WERI-Rb-1 (cell line): Measurements from ENCODE around the gene KAT6B.
"Not testable (repeated sequence)": the region's sequence is repeated elsewhere in the genome, so short reads cannot be mapped to it uniquely, and the experiment has no call there.

ENCODE experiments used
- DNase-seq: peaks from one replicate; pipeline ENCODE4 v3.0.0-alpha.2; 2020
- H3K27ac ChIP-seq: fragments of 250-450 bp; sonication (Bioruptor Pico); 2 replicates; pipeline ENCODE4 v1.5.1; 2020; ENCODE audit warnings: mild to moderate bottlenecking, moderate library complexity
- H3K27me3 ChIP-seq: fragments of 250-450 bp; sonication (Bioruptor Pico); 2 replicates; pipeline ENCODE4 v1.5.1; 2021; ENCODE audit warnings: mild to moderate bottlenecking, low read depth, moderate library complexity; ENCODE audit not compliant: insufficient read depth, severe bottlenecking
- H3K36me3 ChIP-seq: fragments of 250-450 bp; sonication (Bioruptor Pico); 2 replicates; pipeline ENCODE4 v1.5.1; 2020; ENCODE audit warnings: mild to moderate bottlenecking, moderate library complexity
- H3K4me3 ChIP-seq: 2 replicates; pipeline ENCODE4 v1.5.1; 2011; ENCODE audit warnings: low read depth, mild to moderate bottlenecking, control low read depth, low read length
- H3K9me3 ChIP-seq: fragments of 250-450 bp; sonication (Bioruptor Pico); 2 replicates; pipeline ENCODE4 v1.5.1; 2021; ENCODE audit warnings: mild to moderate bottlenecking, moderate library complexity; ENCODE audit not compliant: severe bottlenecking
- TF ChIP-seq, protein P1 (sequence below): IDR thresholded peaks from 2 replicates; pipeline ENCODE4 v1.5.1; 2011; ENCODE audit warnings: low read depth, mild to moderate bottlenecking, control low read depth, inconsistent platforms, low read length

Gene KAT6B

DNA sequence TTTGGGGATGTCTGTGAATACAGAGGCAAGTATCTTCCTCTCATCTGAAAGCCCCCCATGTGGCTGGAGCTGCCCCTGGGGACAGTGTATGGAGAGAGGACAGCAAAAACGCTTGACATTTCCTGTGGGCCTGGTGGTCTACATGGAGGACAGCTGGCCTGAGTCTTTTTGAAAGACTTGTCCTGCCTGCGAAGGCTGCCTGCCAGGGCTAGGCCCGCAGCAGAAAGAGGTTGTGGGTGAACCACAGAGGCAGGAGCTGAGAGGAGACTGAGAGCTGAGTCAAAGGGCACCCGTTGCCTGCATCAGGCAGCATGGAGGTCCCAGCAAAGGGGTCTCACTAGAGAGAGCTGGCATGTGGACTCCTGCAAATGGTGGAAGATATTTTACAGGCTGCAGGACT is 66.4 kb downstream of the KAT6B start:
- H3K27ac ChIP-seq, result no peak overlapping the region
- no peak for DNase-seq
- H3K27me3 ChIP-seq, result no peaks in the 10 kb centered on the region
- no peaks in the 10 kb centered on the region for H3K9me3 ChIP-seq
- no peaks in the 10 kb centered on the region for H3K36me3 ChIP-seq
- H3K4me3 ChIP-seq, result no peak overlapping the region
- TF ChIP-seq, protein P1, sequence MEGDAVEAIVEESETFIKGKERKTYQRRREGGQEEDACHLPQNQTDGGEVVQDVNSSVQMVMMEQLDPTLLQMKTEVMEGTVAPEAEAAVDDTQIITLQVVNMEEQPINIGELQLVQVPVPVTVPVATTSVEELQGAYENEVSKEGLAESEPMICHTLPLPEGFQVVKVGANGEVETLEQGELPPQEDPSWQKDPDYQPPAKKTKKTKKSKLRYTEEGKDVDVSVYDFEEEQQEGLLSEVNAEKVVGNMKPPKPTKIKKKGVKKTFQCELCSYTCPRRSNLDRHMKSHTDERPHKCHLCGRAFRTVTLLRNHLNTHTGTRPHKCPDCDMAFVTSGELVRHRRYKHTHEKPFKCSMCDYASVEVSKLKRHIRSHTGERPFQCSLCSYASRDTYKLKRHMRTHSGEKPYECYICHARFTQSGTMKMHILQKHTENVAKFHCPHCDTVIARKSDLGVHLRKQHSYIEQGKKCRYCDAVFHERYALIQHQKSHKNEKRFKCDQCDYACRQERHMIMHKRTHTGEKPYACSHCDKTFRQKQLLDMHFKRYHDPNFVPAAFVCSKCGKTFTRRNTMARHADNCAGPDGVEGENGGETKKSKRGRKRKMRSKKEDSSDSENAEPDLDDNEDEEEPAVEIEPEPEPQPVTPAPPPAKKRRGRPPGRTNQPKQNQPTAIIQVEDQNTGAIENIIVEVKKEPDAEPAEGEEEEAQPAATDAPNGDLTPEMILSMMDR, result no peak

DNA sequence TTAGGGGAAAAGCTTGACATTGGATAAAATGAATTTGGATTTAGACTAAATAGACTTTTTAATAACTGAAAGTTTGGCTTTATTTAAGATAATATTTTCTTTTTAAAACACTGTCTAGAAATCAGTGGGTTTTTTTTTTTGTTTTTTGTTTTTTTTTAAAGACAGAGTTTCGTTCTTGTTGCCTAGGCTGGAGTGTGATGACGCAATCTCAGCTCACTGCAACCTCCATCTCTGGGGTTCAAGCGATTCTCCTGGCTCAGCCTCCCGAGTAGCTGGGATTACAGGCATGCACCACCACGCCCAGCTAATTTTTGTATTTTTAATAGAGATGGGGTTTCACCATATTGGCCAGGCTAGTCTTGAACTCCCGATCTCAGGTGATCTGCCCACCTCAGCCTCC is 66.9 kb downstream of the KAT6B start:
- H3K27me3 ChIP-seq, H3K36me3 ChIP-seq, H3K9me3 ChIP-seq, H3K27ac ChIP-seq, H3K4me3 ChIP-seq, DNase-seq: not testable (repeated sequence)

DNA sequence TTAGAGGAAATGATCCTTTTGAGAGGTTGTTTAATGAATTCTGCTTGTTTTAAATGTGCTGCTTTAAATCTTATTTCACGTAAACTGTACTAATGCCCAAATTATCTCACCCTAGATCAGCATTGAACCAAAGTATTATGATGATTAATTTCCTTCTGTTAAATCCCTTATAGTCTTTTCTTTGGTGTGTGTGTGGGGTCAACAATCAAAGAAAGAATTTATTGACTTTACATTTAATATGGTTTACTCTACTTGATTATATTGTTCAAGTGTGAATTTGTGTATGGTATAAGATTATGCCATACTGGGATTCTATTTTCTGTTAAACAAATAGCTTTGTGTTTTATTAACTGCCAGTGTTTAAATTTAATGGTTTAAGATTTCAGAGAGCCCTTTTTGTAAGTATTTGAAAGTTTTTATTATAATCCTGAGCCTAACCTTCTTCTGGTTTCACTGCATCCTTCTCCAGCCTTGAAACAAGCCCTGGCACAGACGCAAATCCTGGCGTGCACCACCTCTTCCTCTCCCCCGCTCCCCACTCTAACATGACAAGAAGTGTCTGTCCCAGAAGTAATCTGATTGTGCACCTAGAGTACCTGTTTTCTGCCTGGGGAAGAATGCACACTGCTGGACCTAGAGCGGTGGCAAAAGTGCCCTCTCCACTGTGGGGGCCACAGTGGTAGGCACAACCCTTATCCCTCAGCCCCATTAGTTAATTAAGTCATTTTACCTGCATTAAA is 70.6 kb downstream of the KAT6B start:
- Histone ChIP-seq H3K36me3 (no peaks in the 10 kb centered on the region), H3K4me3 (no peak overlapping the region), H3K9me3 (no peaks in the 10 kb centered on the region), H3K27me3 (no peaks in the 10 kb centered on the region), H3K27ac (no peak overlapping the region)
- no peak for DNase-seq
- TF ChIP-seq, protein P1, result no peak

DNA sequence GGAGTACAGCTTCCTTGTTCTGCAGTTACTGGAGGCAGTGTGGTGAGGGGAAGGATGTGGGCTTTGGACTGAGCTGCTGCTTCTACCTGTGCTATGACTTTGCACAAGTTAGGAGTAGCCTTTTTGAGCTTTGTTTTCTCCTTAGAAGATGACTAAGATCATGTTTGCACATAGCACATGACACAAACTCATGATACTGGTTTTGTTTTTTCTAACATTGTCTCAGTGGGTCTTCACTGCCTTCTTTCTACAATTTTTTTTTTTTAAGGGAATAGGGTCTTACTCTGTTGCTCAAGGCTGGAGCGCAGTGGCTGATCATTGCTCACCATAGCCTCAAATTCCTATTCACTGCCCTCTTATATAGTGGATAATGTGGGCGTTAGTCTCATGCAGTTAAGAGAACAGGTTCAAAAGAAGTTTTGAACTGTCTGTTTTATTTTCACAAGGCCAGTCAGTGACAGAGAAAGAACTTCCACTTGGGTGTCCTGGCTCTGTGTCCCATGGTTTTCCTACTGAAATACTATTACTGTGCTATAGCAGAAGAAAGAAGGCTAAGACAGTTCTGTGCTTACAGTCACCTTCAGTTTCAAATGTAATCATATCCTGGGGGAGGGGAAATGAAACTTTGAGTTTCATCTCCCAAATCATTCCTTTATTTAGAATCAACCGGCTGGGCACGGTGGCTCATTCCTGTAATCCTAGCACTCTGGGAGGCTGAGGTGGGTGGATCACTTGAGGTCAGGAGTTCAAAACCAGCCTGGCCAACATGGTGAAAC is 72.0 kb downstream of the KAT6B start:
- Histone ChIP-seq H3K27ac (no peak overlapping the region), H3K36me3 (no peaks in the 10 kb centered on the region), H3K9me3 (no peaks in the 10 kb centered on the region), H3K4me3 (no peak overlapping the region), H3K27me3 (no peaks in the 10 kb centered on the region)
- TF ChIP-seq, protein P1, result no peak
- DNase-seq, result no peak

DNA sequence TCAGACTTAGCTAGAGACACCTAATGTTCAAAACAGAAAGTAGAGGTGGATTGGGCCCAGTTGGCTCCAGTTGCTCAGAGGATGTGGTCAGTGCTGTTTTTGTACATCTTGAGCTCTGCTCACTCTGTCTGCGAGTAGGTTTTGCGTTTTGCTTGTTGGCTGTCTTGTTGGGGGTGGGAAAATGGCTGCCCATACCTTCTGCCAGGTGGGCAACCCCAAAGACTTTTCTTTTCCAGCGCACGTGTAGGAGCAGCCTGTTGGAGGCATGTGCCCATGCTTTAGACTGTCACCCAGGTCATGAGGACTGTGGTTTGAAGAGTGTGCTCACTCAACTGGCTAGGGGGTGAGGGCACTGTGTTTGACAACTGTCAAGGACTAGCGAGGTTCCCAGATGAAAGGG is 73.9 kb downstream of the KAT6B start:
- no peak overlapping the region for H3K4me3 ChIP-seq

DNA sequence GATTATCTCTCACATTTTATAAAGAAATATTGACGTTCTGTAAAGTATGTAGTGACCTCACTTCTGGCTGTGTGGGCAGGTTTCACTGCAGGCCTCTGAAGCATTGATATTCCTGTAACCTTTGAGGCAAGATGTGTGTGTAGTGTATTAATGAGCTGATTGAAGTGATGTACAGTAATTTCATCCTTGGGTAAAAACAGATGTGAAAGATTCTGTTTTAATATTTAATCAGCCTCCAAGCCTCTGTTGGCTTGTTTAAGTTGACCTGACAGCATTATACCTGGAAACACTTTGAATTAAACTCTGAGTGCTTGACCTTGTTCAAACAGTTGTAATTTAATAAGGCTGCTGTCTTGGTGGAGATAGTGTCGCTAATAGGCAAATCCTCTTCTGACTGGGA is 74.9 kb downstream of the KAT6B start:
- no peak for DNase-seq
- TF ChIP-seq, protein P1, result no peak
- H3K9me3 ChIP-seq, result no peaks in the 10 kb centered on the region
- no peaks in the 10 kb centered on the region for H3K36me3 ChIP-seq
- H3K27me3 ChIP-seq, result no peaks in the 10 kb centered on the region
- H3K27ac ChIP-seq, result no peak overlapping the region
- H3K4me3 ChIP-seq, result no peak overlapping the region

More for the DNA sequence above, 73.9 kb downstream of the KAT6B start:
- H3K9me3 ChIP-seq, result no peaks in the 10 kb centered on the region
- DNase-seq, result no peak
- TF ChIP-seq, protein P1, result no peak
- no peaks in the 10 kb centered on the region for H3K27me3 ChIP-seq
- H3K27ac ChIP-seq, result no peak overlapping the region
- no peaks in the 10 kb centered on the region for H3K36me3 ChIP-seq
